SJCRH30 (cell line): Measurements from ENCODE around the gene CACNA1C. TPM values are rescaled to one million over a fixed set of nuclear protein-coding genes. Genes with fewer than 3 reads are reported as not detected.

Experiments
- DNase-seq, 2 experiments: peaks; one replicate each; pipeline ENCODE4 v3.0.0-alpha.2; 2015 to 2020
- H3K27ac ChIP-seq: fragments of 250-450 bp; sonication (Bioruptor Pico); 2 replicates; pipeline ENCODE4 v1.5.1; 2020; ENCODE audit warnings: mild to moderate bottlenecking, moderate library complexity
- H3K27me3 ChIP-seq: fragments of 250-450 bp; sonication (Bioruptor Pico); 2 replicates; pipeline ENCODE4 v1.5.1; 2020; ENCODE audit warnings: mild to moderate bottlenecking, moderate library complexity
- H3K36me3 ChIP-seq: fragments of 250-450 bp; sonication (Bioruptor Pico); 2 replicates; pipeline ENCODE4 v1.5.1; 2020; ENCODE audit warnings: mild to moderate bottlenecking, moderate library complexity
- H3K4me1 ChIP-seq: fragments of 250-450 bp; sonication (Bioruptor Pico); 2 replicates; pipeline ENCODE4 v1.5.1; 2020; ENCODE audit warnings: mild to moderate bottlenecking, moderate library complexity
- H3K4me3 ChIP-seq: fragments of 250-450 bp; sonication (Bioruptor Pico); 2 replicates; pipeline ENCODE4 v1.5.1; 2020; ENCODE audit warnings: mild to moderate bottlenecking, moderate library complexity
- H3K9me3 ChIP-seq: fragments of 250-450 bp; sonication (Bioruptor Pico); replicated peaks from 2 replicates; pipeline ENCODE4 v1.5.1; 2020; ENCODE audit warnings: mild to moderate bottlenecking, moderate library complexity
- total RNA-seq: library from RNA; depleted of rRNA; stranded (reverse); fragments of >200 nt; shearing (Covaris generic); gene quantifications from 2 replicates; pipeline ENCODE4 v1.2.3, GENCODE V29; 2014

The CACNA1C gene
- total RNA-seq, 1 experiment from 2014 or later = not detected

DNA sequence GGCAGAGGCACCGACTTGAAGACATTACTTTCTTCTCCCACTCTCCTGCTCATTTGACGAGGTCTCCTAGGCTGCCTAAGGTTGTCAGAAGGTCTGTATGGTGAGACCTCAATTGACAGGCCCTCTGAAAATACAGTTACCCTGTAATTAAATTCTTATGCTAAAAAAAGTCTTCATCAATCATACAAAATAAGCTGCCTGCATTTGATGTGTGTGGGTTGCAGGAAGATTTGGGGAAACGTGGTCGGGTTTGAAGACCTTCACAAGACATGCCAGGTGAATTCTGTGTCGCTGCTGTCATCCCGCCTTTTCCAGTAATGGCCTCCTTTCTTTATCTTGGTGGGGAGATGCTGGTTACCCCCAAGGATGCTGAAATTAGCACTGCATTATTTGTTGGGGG lies 299.4 kb downstream of the CACNA1C start:
- H3K4me3 ChIP-seq = no peak overlapping the region
- H3K36me3 ChIP-seq = no peaks in the 10 kb centered on the region
- H3K27ac ChIP-seq = no peak overlapping the region
- H3K27me3 ChIP-seq = peaks cover 52% of the 10 kb centered on the region
- no peaks in the 10 kb centered on the region for H3K4me1 ChIP-seq
- DNase-seq = no peak
- H3K9me3 ChIP-seq = no peaks in the 10 kb centered on the region

DNA sequence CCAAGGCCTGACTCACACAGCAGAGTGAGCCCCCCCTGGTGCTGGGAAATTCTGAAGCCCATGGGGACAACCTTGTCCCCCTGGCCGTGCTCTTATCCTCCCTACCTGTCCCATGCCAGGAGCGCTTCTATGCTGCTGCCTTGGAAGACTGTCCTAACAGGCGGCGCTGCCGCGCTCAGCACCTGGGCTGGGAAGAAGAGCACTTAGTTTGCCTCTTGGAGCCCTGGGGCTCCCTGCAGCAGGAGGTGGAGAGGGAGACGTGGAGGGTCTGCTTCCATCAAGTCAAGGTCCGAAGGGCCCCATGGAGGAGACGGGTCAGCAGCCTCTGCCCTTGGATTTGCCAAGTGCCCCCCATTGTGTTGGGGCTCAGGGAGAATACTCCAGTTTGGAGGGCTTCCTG lies 300.5 kb downstream of the CACNA1C start:
- Histone ChIP-seq H3K36me3 (no peaks in the 10 kb centered on the region), H3K4me1 (no peaks in the 10 kb centered on the region), H3K27me3 (peaks cover 46% of the 10 kb centered on the region), H3K9me3 (no peaks in the 10 kb centered on the region), H3K27ac (no peak overlapping the region), H3K4me3 (no peak overlapping the region)
- DNase-seq = no peak

DNA sequence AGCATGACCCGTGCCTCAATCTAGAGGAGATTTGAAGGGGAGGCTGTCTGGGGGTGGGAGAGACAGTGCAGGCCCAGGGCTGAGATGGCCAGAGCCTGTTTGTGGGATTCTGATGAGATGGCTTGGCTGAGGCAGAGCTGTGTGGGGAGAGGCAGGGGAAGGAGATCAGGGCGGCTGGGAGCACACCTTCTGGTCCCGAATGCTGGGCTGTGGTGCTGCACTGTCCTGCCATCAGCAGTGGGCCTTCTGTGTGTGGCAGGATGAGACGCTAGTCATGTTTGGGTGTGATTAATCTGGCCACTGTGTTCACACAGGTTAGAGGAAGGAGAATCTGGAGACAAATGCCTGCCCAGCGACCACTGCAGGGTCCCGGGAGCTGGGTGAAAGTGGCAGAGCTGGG lies 300.9 kb downstream of the CACNA1C start:
- no peaks in the 10 kb centered on the region for H3K36me3 ChIP-seq
- H3K4me1 ChIP-seq = no peaks in the 10 kb centered on the region
- peaks cover 43% of the 10 kb centered on the region for H3K27me3 ChIP-seq
- no peaks in the 10 kb centered on the region for H3K9me3 ChIP-seq
- no peak for DNase-seq
- H3K4me3 ChIP-seq = no peak overlapping the region
- no peak overlapping the region for H3K27ac ChIP-seq

DNA sequence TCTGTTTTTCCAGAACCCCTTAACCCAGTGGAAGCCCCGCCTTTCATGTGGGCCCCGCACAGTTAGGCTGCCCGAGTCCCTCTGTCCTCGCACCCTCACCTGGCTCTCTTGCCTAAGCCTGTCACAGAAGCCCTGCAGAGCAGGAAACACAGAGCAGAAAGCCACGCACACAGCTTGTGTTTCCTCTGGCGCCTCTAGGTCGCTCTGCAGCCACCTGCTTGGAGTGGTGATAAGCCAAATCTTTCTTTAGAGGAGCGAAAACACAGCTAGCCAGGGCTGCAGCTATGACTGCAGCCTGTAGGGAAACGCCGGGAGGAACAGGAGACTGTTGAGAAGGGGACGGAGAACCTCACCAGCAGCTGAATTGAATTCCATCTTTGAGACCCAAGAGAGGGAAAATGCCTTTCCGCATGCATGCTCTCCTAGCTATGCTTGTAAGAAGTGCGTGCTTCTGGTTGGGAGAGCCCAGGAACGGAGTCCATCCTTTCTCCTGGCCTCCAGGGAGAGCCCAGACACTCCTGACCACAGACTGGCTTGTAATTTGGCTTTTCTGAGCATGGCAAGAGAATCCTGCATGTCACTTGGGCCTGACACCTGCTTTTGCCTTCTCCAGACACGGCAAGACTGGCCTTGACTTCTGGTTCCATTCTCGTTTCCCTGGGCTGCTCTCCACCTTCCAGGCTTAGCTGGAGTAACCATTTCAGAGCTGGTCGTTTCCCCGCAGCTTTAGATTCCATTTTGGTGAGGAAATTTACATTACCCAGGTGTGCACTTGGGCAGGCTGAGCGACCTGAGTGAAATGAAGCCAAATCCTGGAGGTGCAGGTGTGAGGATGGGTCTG lies 301.6 kb downstream of the CACNA1C start:
- no peaks in the 10 kb centered on the region for H3K4me1 ChIP-seq
- H3K9me3 ChIP-seq = no peaks in the 10 kb centered on the region
- no peak overlapping the region for H3K27ac ChIP-seq
- H3K4me3 ChIP-seq = no peak overlapping the region
- no peaks in the 10 kb centered on the region for H3K36me3 ChIP-seq
- H3K27me3 ChIP-seq = peaks cover 45% of the 10 kb centered on the region
- DNase-seq = no peak

DNA sequence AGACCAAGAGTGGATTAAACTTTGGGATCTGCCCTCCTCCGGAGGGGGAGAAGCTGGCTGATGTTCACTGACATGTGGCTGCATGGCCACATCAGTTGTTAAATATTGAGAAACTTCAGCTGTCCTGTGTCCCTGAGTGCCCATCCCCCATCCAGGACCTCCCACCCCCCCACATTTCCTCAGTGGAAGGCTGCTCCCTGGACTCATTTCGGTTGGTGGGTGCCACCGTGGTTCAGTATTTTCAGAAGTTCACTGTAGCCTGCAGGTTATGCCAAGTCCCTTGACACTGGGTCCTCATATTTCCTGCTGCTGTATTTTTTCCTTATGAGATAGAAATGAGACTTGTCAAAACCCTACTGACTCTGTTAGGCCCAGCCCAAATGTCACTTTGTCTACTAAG lies 302.4 kb downstream of the CACNA1C start:
- no peaks in the 10 kb centered on the region for H3K36me3 ChIP-seq
- no peak for DNase-seq
- H3K27me3 ChIP-seq = peaks cover 45% of the 10 kb centered on the region
- no peak overlapping the region for H3K27ac ChIP-seq
- H3K4me3 ChIP-seq = no peak overlapping the region
- no peaks in the 10 kb centered on the region for H3K9me3 ChIP-seq
- no peaks in the 10 kb centered on the region for H3K4me1 ChIP-seq

DNA sequence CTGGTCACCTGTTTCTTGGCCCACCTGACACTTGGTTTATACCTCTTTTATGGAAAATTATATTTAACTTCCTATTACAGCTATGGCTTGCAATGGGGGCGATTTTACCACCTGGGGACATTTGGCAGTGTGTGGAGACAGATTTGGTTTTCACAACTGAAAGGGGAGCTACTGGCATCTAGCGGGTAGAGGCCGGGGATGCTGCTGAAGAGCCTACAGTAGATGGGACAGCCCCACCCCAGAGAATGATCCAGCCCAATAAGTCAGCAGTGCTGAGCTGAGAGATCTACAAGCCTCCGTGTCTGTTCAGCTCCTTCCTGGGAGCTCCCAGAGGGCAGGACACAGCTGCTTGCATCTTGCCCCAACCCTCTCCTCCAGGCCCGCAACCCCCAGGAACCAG lies 302.8 kb downstream of the CACNA1C start:
- no peak for DNase-seq
- H3K27me3 ChIP-seq = peaks cover 42% of the 10 kb centered on the region
- H3K9me3 ChIP-seq = no peaks in the 10 kb centered on the region
- no peak overlapping the region for H3K27ac ChIP-seq
- no peaks in the 10 kb centered on the region for H3K36me3 ChIP-seq
- H3K4me3 ChIP-seq = no peak overlapping the region
- no peaks in the 10 kb centered on the region for H3K4me1 ChIP-seq

DNA sequence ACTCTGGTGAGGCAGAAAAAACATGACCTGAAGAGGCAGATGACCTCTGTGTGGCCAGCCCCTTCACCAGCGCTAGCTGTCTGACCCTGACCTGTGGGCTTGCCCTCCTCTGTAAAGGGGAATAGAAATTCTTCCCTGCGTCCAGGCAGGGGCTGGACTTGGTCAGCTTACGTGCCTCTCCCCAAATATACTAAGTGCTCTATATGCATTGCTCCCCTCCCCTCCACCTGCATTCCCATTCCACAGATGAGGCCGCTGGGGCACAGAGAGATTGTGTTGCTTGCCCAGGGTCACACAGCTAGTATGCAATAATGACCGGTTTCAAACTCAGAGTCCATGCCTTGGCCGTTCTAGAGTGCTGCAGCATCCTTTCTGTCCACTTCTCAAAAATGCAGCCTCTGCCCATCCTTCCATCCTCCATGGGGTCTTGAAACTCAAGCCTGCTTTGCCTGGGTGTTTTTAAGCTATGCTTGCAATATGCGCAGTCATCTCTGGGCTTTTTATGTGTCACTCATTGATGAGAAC lies 303.9 kb downstream of the CACNA1C start:
- Histone ChIP-seq H3K9me3 (no peaks in the 10 kb centered on the region), H3K27me3 (peaks cover 36% of the 10 kb centered on the region), H3K4me1 (no peaks in the 10 kb centered on the region), H3K27ac (no peak overlapping the region), H3K36me3 (no peaks in the 10 kb centered on the region), H3K4me3 (no peak overlapping the region)
- DNase-seq = no peak

DNA sequence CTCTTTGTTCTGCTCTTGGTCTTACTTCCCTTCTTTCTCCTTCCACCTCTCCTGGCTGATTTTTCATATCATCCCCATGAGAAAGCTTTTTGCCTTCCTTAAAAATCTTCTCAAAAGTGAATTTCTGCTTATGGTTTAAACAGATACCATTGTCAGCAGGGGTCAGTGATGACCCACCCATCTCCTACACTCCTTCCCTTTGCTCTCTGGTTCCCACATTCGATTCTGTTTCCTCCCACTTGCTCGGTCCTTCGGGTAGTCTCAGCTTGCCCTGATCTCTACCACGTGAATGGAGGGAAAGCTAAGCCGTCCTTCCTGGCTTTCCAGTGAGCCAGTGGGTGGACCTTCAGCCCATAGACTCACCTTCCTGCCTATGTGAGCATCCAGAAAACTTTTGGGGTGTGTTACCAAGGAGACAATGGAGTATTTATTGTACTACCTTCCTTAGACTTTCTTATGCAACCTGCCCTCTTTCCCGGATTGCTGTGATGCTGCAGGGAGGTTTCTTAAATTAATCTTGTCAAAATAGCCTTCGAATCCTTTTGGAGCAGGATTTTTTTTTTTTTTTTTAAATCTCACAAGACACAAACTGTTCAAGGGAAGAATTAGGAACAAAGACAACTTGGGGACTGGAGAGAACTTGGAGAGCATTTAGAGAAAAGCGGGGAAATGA lies 306.3 kb downstream of the CACNA1C start:
- no peak for DNase-seq
- Histone ChIP-seq H3K27ac (no peak overlapping the region), H3K36me3 (no peaks in the 10 kb centered on the region), H3K4me1 (no peaks in the 10 kb centered on the region), H3K9me3 (no peaks in the 10 kb centered on the region), H3K4me3 (no peak overlapping the region), H3K27me3 (peaks cover 25% of the 10 kb centered on the region)

DNA sequence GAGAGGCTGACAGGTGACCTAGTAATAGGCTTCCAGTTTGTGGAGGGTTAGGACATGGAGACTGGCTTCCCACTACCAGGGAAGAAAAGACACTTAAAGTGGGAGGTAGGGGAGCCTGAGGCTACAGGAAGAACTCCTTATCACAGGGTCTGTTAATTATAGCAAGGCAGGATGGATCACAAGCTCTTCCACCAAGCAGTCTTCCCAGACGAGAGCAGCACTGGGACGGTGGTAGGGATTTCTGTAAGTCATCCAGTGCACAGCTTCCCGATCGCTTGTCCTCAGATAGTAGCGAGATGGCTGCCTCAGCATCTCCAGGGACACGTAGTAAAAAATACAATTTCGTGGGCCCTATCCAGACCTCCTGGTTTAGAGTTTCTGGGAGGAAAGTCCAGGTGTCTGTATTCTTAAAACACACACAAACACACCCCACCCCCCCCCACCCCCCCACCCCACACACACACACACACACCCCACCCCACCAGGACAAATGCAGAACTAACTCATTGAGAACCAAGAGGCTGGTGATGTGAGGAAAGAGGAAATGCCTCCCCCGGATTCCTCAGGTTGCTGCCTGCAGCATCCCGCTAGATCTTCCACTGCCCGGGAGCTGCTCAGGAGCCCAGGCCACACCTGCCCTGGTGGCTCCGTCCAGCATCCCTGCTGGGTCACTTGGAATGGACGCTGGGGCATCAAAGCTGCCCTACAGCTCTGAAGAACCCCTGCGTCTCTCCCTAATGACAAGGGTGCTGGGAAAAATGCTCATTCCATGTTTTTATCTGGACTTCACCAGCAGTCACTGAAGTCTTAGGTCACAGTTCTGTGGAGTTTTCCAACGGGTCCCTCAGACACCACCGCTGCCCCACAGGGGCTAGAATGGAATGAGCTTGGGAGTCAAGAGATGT lies 307.2 kb downstream of the CACNA1C start:
- no peaks in the 10 kb centered on the region for H3K36me3 ChIP-seq
- no peak overlapping the region for H3K4me3 ChIP-seq
- DNase-seq = no peak
- H3K9me3 ChIP-seq = no peaks in the 10 kb centered on the region
- no peak overlapping the region for H3K27ac ChIP-seq
- peaks cover 19% of the 10 kb centered on the region for H3K27me3 ChIP-seq
- H3K4me1 ChIP-seq = no peaks in the 10 kb centered on the region

DNA sequence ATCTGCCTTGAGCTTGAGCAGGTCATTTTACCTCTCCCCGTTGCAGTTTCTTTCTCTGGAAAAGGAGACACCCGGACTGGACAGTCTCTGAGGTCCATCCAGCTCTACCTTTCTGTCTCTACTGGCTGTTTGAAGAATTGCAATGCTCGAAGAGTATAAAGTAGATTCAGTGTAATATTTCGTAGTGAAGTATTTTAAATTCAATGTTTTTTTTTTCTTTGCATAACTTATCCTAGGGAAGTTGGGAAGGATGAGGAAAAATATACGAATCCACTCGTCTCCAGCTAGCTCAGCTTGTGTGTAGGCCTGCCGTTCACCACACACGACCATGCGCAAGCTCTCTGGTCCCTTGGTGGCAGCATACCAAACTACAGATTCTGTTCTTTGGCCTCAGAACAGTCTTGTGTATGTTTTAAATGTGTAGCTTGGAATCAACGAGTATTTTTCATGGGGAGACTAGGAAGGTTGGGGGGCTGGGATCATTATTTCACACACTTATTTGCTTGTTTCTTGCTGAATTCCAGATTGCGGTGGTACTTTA lies 307.9 kb downstream of the CACNA1C start:
- no peak overlapping the region for H3K4me3 ChIP-seq
- H3K4me1 ChIP-seq = no peaks in the 10 kb centered on the region

DNA sequence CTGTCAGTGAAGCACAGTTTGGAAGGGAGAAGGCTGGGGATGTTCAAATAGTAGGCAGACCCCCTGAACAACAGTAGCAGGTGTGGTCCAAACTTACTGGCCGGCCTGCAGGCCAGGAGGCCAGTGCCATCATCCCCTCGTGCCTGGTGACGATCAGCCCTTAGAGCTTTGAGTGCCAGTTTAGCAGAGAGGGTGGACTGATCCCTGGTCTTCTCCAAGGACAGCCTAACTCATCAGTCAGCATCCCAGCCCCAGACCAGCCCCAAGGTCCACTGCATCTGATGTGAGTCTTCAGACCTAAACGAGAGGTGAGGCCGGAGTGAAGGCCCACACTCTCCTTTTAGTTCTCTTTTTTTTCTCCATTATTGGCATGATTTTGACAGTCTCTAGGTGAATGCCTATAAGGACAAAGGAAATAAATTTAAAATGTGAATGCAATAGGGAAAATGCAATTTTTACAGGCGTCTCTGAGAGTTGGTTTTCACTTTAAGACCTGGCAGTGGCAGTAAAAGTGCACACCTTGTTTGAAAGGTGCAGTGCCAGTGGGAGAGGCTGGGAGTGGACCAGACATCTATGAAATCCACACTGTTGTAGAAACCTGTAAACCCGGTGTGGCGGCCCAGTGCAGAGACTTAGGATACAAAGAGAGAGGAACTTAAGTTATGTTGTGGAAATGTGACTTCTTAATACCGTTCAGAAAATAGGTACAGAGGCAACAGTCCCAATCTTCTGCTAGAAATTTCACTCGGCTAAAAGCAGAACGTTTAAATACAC lies 311.2 kb downstream of the CACNA1C start:
- Histone ChIP-seq H3K36me3 (no peaks in the 10 kb centered on the region), H3K9me3 (no peaks in the 10 kb centered on the region), H3K27me3 (peaks cover 16% of the 10 kb centered on the region), H3K4me3 (no peak overlapping the region), H3K27ac (no peak overlapping the region), H3K4me1 (no peaks in the 10 kb centered on the region)
- DNase-seq = no peak

More for the DNA sequence above, 307.9 kb downstream of the CACNA1C start:
- H3K27me3 ChIP-seq = peaks cover 17% of the 10 kb centered on the region
- no peak overlapping the region for H3K27ac ChIP-seq
- H3K36me3 ChIP-seq = no peaks in the 10 kb centered on the region
- H3K9me3 ChIP-seq = no peaks in the 10 kb centered on the region
- DNase-seq = no peak

DNA sequence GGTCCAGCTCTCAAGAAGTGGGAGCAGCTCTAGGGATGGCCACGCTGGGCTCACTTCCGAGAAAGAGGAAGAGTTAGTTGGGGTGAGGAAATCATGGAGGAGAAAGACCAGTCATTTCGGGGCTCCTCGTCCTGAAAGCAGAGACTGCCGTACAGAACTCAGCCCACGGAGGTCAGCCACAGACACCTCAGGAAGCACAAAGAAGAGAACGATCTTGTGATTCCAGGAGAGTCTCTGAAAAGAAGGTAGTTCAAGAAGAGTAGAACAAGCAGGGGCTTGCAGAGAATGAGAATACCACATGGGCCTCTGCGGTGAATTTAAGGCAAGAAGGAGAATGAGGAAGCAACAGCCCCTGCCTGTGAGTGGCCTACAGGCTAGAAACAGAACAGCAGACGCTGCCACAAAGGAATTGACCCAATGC lies 311.9 kb downstream of the CACNA1C start:
- peaks cover 14% of the 10 kb centered on the region for H3K27me3 ChIP-seq
- H3K36me3 ChIP-seq = no peaks in the 10 kb centered on the region
- no peaks in the 10 kb centered on the region for H3K9me3 ChIP-seq
- no peak for DNase-seq
- H3K4me3 ChIP-seq = no peak overlapping the region
- no peak overlapping the region for H3K27ac ChIP-seq
- H3K4me1 ChIP-seq = no peaks in the 10 kb centered on the region

DNA sequence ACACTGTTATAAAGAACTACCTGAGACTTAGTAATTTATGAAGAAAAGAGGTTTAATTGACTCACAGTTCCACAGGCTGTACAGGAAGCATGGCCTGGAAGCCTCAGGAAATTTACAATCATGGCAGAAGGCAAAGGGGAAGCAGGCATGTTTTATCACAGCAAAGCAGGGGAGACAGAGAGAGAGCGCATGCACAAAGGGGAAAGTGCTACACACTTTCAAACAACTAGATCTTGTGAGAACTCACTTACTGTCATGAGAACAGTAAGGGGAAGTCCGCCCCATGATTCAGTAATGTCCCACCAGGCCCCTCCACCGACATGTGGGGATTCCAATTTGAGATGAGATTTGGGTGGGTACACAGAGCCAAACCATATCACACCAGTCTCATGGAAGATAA lies 313.9 kb downstream of the CACNA1C start:
- Histone ChIP-seq H3K27me3 (peaks cover 17% of the 10 kb centered on the region), H3K36me3 (no peaks in the 10 kb centered on the region), H3K4me1 (no peaks in the 10 kb centered on the region), H3K27ac (no peak overlapping the region), H3K9me3 (no peaks in the 10 kb centered on the region), H3K4me3 (no peak overlapping the region)
- no peak for DNase-seq

DNA sequence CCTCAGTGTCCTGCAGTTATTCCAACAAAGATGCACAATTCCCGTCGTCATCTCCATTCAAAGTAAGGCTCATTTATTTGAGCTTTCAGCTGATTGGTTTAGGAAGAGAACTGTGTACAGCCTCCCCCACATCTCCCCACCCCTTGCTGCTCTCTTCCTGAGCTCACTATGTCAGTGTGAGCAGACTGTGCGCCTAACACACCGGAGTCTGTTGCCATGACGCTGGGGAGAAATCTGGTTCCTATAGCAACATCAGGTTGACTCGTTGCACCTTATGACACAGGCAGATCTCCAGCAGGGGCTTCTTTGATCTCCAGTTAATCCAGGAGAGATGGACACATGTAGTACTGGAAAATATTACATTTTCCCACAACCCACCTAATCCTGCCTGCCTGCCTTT lies 319.4 kb downstream of the CACNA1C start:
- no peaks in the 10 kb centered on the region for H3K4me1 ChIP-seq
- no peak overlapping the region for H3K4me3 ChIP-seq
- no peak overlapping the region for H3K27ac ChIP-seq
- no peaks in the 10 kb centered on the region for H3K36me3 ChIP-seq
- DNase-seq = no peak
- no peaks in the 10 kb centered on the region for H3K9me3 ChIP-seq
- H3K27me3 ChIP-seq = peaks cover 50% of the 10 kb centered on the region
